ENCODE results near the gene ADGRE3. TPM values are rescaled to one million over a fixed set of nuclear protein-coding genes. Genes with fewer than 3 reads are reported as not detected.

Gene ADGRE3
- total and polyA plus RNA-seq, 2 of the 4 experiments (the other 2 are of a cell fraction): not detected

- no peak overlapping the region for H3K4ac ChIP-seq (ENCODE audit: low read depth, low read length)
- no peak overlapping the region for H3K18ac ChIP-seq (ENCODE audit: low read depth, low read length)
- H3K23ac ChIP-seq (ENCODE audit: low read depth, low read length): no peak overlapping the region
- no peak overlapping the region for H4K8ac ChIP-seq (ENCODE audit: low read depth in 2 of 2, low read length in 2 of 2)
- H3K79me1 ChIP-seq (ENCODE audit: low read depth in 1 of 2, low read length in 2 of 2): no peaks in the 10 kb centered on the region
- 0 out of 2 replicates have a peak, but pooled peaks cover 1% of the 10 kb centered on the region for H3K9me3 ChIP-seq (ENCODE audit: control insufficient read depth, insufficient read depth, low read length)
- no peak overlapping the region for H3K9ac ChIP-seq (ENCODE audit: low read depth, low read length)
- no peak overlapping the region for H2BK120ac ChIP-seq (ENCODE audit: low read depth, low read length)
- no TSS peak for BruUV-seq (replicated peaks)
- H3K27ac ChIP-seq (ENCODE audit: insufficient read depth, low read length): no peak overlapping the region
- H3K4me3 ChIP-seq (ENCODE audit: insufficient read depth, low read depth, low read length): no peak overlapping the region
- no peak overlapping the region for H2BK5ac ChIP-seq (ENCODE audit: low read depth, low read length, poor library complexity, severe bottlenecking)
- dilution Hi-C loops (cut with HindIII; ENCODE audit: low sequenced_read_pairs, unreplicated experiment): no loop called here
- no peak for DNase-seq
- no peaks in the 10 kb centered on the region for H4K20me1 ChIP-seq (ENCODE audit: insufficient read depth, low read length)
- intact Hi-C loops (cut with micrococcal nuclease): no loop called here
- H2AFZ ChIP-seq (replicated peaks; ENCODE audit: low read length, poor library complexity): no peak overlapping the region
- ChIA-PET CTCF (no interaction called here), POLR2A (ENCODE audit: unreplicated experiment) (no interaction called here)
- H2AK5ac ChIP-seq (ENCODE audit: low read depth, low read length): no peak overlapping the region
- 20% methylated on average over 1 of the region's 2 CpGs; no CpG with 5 or more reads in 1 of the 2 experiments for WGBS, 2 experiments (ENCODE audit: extremely low coverage in 2 of 2, insufficient read length in 1 of 2)
- in situ Hi-C loops (cut with MboI; ENCODE audit: low sequenced_read_pairs): no loop called here
- no peaks in the 10 kb centered on the region for H3K9me1 ChIP-seq (ENCODE audit: insufficient read depth, low read length)
- no peak overlapping the region for H2BK20ac ChIP-seq (ENCODE audit: low read depth, low read length)
- no peak overlapping the region for H4K91ac ChIP-seq (ENCODE audit: insufficient read depth, low read depth, low read length)
- no peaks in the 10 kb centered on the region for H3K4me1 ChIP-seq (ENCODE audit: control insufficient read depth, insufficient read depth, low read length)
- no peaks in the 10 kb centered on the region for H3K27me3 ChIP-seq (ENCODE audit: control insufficient read depth, insufficient read depth, low read length)
- H4K5ac ChIP-seq (ENCODE audit: low read depth, low read length): no peak overlapping the region
- no peak overlapping the region for H3K4me2 ChIP-seq (ENCODE audit: low read depth, low read length)
- ATAC-seq (ENCODE audit: low read depth): no peak
- no peak overlapping the region for H2AK9ac ChIP-seq (replicated peaks; ENCODE audit: low read depth, low read length, poor library complexity)
- H3K36me3 ChIP-seq (ENCODE audit: control insufficient read depth, insufficient read depth, low read length): no peaks in the 10 kb centered on the region
- no peak overlapping the region for H3K56ac ChIP-seq (ENCODE audit: extremely low read depth, insufficient read depth, low read length)
- TF ChIP-seq RCOR1 (IDR thresholded peaks at IDR 0.05; ENCODE audit: insufficient replicate concordance, low read length) (no peak), CHD1 (IDR thresholded peaks at IDR 0.05; ENCODE audit: low read depth, low read length) (no peak), CTCF (conservative IDR thresholded peaks at IDR 0.05; ENCODE audit: low read depth, low read length) (no peak), RAD21 (IDR thresholded peaks at IDR 0.05; ENCODE audit: low read length) (no peak)
- H3K14ac ChIP-seq (replicated peaks; ENCODE audit: low read depth, low read length): no peak overlapping the region
- no peak overlapping the region for H2BK15ac ChIP-seq (ENCODE audit: low read depth, low read length)
Measured at GRCh38 chr19:14603990-14604387, 70.7 kb downstream of the ADGRE3 start.
